NB4 (cell line): ENCODE results near the gene ZNF821.

Source experiments
- MYC ChIP-seq: IDR thresholded peaks from 2 replicates; pipeline ENCODE4 v1.6.1; 2011; ENCODE audit warnings: low read depth, low read length
- POLR2A ChIP-seq: IDR thresholded peaks from 2 replicates; pipeline ENCODE4 v1.6.1; 2011; ENCODE audit warnings: mild to moderate bottlenecking; ENCODE audit not compliant: insufficient read length; ENCODE audit errors: extremely low read depth
- TF ChIP-seq, protein P1 (sequence below): IDR thresholded peaks from one replicate; pipeline ENCODE4 v1.5.1; 2012; ENCODE audit warnings: low read depth, low read length
- TF ChIP-seq, protein P2 (sequence below): IDR thresholded peaks from 2 replicates; pipeline ENCODE4 v1.6.1; 2011; ENCODE audit warnings: low read depth, low read length

- TF ChIP-seq, protein P1, sequence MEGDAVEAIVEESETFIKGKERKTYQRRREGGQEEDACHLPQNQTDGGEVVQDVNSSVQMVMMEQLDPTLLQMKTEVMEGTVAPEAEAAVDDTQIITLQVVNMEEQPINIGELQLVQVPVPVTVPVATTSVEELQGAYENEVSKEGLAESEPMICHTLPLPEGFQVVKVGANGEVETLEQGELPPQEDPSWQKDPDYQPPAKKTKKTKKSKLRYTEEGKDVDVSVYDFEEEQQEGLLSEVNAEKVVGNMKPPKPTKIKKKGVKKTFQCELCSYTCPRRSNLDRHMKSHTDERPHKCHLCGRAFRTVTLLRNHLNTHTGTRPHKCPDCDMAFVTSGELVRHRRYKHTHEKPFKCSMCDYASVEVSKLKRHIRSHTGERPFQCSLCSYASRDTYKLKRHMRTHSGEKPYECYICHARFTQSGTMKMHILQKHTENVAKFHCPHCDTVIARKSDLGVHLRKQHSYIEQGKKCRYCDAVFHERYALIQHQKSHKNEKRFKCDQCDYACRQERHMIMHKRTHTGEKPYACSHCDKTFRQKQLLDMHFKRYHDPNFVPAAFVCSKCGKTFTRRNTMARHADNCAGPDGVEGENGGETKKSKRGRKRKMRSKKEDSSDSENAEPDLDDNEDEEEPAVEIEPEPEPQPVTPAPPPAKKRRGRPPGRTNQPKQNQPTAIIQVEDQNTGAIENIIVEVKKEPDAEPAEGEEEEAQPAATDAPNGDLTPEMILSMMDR, result peak; percentile 92
- TF ChIP-seq MYC (no peak), POLR2A (no peak)
- TF ChIP-seq, protein P2, sequence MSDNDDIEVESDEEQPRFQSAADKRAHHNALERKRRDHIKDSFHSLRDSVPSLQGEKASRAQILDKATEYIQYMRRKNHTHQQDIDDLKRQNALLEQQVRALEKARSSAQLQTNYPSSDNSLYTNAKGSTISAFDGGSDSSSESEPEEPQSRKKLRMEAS, result 0 out of 2 replicates have a peak, but pooled peaks have one; percentile 9
Observed at GRCh38 chr16:71882505-71883167, 1.3 kb downstream of the ZNF821 start.
